Measurements from ENCODE around the gene TMSB4X.

DNA sequence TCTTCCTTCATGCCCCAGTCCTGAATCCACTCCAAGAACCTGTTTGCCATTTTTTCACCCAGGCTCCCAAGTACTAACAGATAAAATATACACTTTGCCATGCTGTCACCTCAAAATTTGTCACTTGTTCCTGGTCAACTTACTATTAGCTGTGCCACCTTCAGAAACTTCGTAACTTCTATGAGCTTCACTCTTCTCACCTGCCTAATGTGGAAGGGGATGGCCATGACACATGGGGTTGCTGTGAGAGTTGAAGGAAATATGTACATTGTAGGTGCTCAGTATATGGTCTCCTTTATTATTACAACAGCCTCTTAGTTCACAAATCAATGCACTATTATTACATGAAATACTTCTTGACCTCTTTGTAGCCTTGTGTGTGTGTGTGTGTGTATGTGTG is 10.4 kb downstream of the TMSB4X start:
- TF ChIP-seq, protein P1, sequence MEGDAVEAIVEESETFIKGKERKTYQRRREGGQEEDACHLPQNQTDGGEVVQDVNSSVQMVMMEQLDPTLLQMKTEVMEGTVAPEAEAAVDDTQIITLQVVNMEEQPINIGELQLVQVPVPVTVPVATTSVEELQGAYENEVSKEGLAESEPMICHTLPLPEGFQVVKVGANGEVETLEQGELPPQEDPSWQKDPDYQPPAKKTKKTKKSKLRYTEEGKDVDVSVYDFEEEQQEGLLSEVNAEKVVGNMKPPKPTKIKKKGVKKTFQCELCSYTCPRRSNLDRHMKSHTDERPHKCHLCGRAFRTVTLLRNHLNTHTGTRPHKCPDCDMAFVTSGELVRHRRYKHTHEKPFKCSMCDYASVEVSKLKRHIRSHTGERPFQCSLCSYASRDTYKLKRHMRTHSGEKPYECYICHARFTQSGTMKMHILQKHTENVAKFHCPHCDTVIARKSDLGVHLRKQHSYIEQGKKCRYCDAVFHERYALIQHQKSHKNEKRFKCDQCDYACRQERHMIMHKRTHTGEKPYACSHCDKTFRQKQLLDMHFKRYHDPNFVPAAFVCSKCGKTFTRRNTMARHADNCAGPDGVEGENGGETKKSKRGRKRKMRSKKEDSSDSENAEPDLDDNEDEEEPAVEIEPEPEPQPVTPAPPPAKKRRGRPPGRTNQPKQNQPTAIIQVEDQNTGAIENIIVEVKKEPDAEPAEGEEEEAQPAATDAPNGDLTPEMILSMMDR (IDR thresholded peaks at IDR 0.05; ENCODE audit: low read length), result no peak
- no peak for TF ChIP-seq EZH2 (IDR thresholded peaks at IDR 0.05; ENCODE audit: borderline replicate concordance, low read length)
